Medulla oblongata (tissue), 1 donor: Measurements from ENCODE around the gene MPRIP.
"Not testable (repeated sequence)": the region's sequence is repeated elsewhere in the genome, so short reads cannot be mapped to it uniquely, and the experiment has no call there.

Source experiments
- DNase-seq: peaks from one replicate; pipeline ENCODE4 v3.0.0-alpha.2; 2015; ENCODE audit errors: extremely low spot score

Gene MPRIP

GRCh38 chr17:17183744-17184143, 141.5 kb downstream of the MPRIP start:
- DNase-seq, result no peak

GRCh38 chr17:17184985-17185757, 142.9 kb downstream of the MPRIP start:
- not testable (repeated sequence) for DNase-seq

- no peak for DNase-seq
These were observed 143.8 kb downstream of the MPRIP start for GRCh38 chr17:17186051-17186450.

GRCh38 chr17:17186551-17187505, 144.6 kb downstream of the MPRIP start:
- DNase-seq, result no peak

- DNase-seq, result no peak
These were observed 146.3 kb downstream of the MPRIP start for GRCh38 chr17:17188586-17188985.

GRCh38 chr17:17189559-17189958, 147.3 kb downstream of the MPRIP start:
- no peak for DNase-seq

GRCh38 chr17:17190188-17190587, 147.9 kb downstream of the MPRIP start:
- DNase-seq, result no peak

- DNase-seq, result no peak
These were observed 149.1 kb downstream of the MPRIP start for GRCh38 chr17:17191346-17191792.

- DNase-seq, result no peak
These were observed 149.7 kb downstream of the MPRIP start for GRCh38 chr17:17191961-17192381.

- DNase-seq, result not testable (repeated sequence)
These were observed 153.2 kb downstream of the MPRIP start for GRCh38 chr17:17195466-17195865.

- no peak for DNase-seq
These were observed 154.5 kb downstream of the MPRIP start for GRCh38 chr17:17196776-17197175.

GRCh38 chr17:17198281-17198680, 156.0 kb downstream of the MPRIP start:
- DNase-seq, result no peak

GRCh38 chr17:17200311-17200710, 158.1 kb downstream of the MPRIP start:
- no peak for DNase-seq

GRCh38 chr17:17200831-17201230, 158.6 kb downstream of the MPRIP start:
- DNase-seq, result no peak

- no peak for DNase-seq
These were observed 159.0 kb downstream of the MPRIP start for GRCh38 chr17:17201271-17201670.

- no peak for DNase-seq
These were observed 159.7 kb downstream of the MPRIP start for GRCh38 chr17:17201907-17202306.

- DNase-seq, result no peak
These were observed 161.0 kb downstream of the MPRIP start for GRCh38 chr17:17203173-17203730.

- peak; percentile 82 for DNase-seq
These were observed 161.9 kb downstream of the MPRIP start for GRCh38 chr17:17204041-17204591.

GRCh38 chr17:17204635-17205231, 162.5 kb downstream of the MPRIP start:
- no peak for DNase-seq

GRCh38 chr17:17205368-17206123, 163.3 kb downstream of the MPRIP start:
- no peak for DNase-seq
